LHCN-M2 (cell line): ENCODE data around the gene RAB5IF. TPM values are rescaled to one million over a fixed set of nuclear protein-coding genes. Genes with fewer than 3 reads are reported as not detected.
"Not testable (repeated sequence)": the region's sequence is repeated elsewhere in the genome, so short reads cannot be mapped to it uniquely, and the experiment has no call there.

Source experiments
- DNase-seq: peaks from one replicate; pipeline ENCODE4 v3.0.0-alpha.2; 2012; ENCODE audit warnings: low read depth
- polyA plus RNA-seq: library from polyadenylated mRNA; unstranded; fragments of >200 nt; gene quantifications from one replicate; pipeline ENCODE4 v1.2.1, GENCODE V29; 2012; ENCODE audit warnings: missing spikeins
- total RNA-seq: library from RNA; depleted of rRNA; stranded (reverse); fragments of >200 nt; gene quantifications from 2 replicates; pipeline ENCODE4 v1.2.3, GENCODE V29; 2014; rRNA removed

Gene RAB5IF, protein sequence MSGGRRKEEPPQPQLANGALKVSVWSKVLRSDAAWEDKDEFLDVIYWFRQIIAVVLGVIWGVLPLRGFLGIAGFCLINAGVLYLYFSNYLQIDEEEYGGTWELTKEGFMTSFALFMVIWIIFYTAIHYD
- total RNA-seq = 114 and 120 TPM in 2 replicates
- polyA plus RNA-seq = 120 TPM

DNA sequence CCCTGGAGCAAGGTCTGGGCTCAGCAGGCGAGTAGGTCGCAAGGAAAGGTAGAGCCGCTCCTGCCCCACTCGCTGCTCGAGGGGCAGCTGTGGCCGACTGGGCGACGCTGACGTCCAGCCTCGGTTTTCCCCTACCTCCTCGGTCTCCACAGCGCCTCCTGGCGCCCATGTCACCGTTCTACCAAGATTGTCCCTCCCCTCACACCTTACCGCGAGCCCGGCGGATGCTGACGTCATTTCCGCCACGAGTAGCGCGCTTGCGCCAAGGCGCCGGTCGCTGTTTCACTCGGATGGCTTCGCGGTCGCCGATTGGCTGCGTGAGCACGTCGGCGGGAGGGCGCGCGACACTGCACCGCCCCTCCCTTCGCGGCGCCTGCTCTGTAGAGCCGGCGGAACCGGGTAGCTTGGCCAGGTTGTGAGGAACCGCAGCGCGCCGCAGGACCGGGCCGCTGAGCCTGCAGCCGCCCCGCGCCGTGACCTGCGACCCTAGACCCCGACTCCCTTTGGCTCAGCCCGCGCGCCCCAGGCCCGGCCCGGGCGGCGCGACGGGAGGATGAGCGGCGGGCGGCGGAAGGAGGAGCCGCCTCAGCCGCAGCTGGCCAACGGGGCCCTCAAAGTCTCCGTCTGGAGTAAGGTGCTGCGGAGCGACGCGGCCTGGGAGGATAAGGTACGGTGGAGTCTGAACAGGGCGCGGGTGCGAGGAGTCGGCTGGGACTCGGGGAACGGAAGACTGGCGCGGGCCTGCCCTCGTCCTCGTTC is at the start of gene RAB5IF:
Gene RAB5IF (plus strand): TSS at position 381 of the 759 bp plus-strand sequence. CDS start 173 bp downstream, at position 554.
- DNase-seq = peak; percentile 97

DNA sequence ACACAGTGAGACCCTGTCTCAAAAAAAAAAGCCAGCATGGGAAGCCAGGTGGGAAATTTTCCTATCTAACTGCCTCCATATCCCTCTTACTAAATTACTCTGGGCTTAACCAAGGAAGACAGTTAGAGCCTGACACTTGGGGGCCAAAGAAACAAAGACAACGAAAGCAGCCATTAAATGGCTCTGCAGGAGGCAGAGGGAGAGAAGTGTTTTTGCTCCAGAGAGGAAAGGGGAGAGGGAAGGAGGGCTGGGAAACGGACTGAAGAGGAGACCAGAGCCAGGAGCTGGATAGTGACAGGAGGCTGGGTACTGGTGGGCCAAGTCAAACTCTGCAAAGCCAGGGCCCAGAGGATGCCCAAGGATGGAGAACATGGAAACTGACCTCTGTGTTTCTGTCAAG is 42.9 kb upstream of the RAB5IF start:
- no peak for DNase-seq

DNA sequence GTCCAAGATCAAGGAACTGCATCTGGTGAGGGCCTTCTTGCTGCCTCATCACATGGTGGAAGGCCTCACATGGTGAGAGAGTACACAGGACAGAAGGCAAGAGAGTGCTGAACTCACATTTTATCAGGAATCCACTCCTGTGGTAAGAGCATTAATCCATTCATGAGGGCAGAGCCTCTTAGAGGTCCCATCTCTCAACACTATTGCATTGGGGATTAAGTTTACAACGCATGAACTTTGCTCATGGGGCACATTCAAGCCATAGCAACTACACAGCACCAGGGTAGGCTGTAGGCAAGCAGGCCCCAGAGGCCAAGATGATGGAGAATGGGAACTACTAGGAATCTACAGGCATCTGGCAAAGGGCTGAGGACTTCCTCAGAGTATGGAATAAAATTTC is 42.2 kb upstream of the RAB5IF start:
- DNase-seq = no peak

DNA sequence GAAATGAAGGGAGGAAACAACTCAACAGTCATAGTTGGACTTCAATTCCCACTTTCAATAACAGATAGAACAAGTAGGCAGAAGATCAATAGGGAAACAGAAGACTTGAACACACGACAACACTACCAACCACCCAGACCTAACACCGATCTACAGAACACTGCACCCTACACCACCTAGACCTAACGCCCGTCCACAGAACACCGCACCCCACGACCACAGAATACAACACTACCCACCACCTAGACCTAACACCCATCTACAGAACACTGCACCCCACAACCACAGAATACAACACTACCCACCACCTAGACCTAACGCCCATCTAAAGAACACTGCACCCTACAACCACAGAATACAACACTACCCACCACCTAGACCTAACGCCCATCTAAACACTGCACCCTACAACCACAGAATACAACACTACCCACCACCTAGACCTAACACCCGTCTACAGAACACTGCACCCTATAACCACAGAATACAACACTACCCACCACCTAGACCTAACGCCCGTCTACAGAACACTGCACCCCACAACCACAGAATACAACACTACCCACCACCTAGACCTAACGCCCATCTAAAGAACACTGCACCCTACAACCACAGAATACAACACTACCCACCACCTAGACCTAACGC is 41.4 kb upstream of the RAB5IF start:
- DNase-seq = not testable (repeated sequence)

DNA sequence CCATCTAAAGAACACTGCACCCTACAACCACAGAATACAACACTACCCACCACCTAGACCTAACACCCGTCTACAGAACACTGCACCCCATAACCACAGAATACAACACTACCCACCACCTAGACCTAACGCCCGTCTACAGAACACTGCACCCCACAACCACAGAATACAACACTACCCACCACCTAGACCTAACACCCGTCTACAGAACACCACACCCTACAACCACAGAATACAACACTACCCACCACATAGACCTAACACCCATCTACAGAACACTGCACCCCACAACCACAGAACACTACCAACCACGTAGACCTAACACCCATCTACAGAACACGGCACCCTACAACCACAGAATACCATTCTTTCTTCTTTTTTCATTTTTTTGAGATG is 40.9 kb upstream of the RAB5IF start:
- DNase-seq = not testable (repeated sequence)

DNA sequence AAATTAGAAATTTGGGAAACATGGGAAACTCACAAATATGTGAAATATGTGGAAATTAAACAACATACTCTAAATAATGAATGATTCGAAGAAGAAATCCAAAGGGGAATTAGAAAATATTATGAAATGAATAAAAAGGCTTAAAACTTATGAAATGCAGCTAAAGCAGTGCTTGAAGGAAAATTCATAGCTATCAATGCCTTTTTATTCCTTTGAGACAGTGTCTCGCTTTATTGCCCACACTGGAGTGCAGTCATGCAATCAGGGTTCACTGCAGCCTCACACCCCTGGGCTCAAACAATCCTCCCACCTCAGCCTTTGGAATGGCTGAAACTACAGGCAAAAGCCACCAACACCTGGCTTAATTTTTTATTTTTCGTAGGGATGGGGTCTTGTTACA is 40.1 kb upstream of the RAB5IF start:
- DNase-seq = no peak

DNA sequence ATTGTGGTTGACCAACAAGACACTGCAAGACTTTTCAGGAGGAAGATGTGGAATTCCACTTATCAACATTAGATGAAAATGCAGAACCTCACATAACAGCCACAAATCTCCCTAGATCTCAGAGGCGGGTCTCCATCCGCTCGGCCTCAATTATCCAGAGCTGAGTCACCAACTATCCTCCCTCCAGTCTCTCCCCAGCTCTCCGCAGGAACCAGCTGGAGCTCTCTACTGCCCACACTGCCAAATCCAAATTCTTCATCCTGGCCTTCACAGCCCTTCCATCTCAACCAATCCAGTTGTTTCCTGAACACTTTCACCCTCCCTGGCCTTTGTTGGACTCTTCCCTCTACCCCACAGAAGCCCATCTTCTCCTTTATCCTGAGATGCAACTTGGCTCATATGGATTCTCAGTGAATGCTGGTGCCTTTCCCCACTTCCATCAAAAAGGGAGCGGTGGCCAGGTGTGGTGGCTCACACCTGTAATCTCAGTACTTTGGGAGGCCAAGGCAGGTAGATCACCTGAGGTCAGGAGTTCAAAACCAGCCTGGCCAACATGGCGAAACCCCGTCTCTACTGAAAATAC is 35.6 kb upstream of the RAB5IF start:
- peak; percentile 55 for DNase-seq

DNA sequence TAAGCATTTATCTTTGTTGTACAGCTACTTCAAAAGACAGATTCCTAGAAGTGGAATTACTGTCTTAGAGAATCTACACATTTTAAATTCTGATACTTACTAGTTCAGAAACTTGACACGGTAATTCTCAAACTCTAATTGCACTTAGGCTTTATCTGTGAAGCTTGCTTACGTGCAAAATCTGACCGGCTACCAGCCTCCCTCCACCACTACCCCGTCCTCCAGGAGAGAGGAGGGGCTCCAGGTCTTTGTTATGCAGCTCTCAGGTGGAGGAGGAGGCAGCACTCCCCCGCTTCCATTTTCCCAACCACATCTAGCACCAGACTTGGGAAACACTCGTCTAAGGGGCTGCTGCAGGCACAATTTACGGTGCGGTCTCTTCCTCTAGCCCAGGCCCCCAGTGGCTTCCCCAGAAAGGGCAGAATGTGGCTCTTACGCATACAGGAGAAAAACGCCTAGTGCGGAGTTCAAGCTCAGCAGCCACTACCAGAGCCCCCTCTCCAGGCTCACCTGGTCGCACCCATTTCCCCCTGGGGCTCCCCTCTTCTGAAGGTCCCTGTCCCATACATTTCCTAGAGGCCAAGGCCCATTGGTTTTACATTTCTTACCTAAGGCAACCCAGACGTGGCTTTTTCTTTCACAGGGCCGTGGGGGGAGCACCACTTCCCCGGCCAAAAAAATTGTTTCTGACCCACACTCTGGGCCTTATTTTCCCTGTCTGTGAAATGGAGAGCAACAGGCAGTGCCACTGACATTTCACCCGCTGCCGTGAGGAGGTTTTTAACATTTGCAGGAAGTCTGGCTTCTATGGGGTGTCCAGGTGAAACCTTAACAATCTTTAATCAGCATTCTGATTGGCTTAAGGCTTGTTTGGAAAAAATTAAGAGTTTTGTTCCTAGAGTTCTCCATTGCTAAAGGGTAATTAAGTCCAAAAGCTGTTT is 33.7 kb upstream of the RAB5IF start:
- DNase-seq = no peak

DNA sequence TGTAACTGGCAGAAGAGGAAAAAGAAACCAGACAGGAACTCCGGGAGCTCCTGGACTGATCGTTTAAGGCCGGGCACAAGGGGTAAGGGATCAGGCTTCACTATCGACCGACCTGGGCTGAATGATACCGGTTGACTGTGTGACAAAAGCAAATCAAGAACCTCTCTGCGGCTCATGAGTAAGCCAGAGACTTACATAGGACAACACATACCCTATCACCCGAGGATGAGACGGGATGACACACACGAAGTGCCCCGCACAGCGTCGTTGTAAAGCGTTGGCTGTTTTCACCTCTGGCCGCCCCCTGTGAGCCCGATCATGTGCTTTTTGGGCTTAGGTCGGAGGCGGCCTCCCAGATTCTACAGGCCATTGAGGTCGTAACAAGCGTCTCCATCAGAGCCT is 32.9 kb upstream of the RAB5IF start:
- DNase-seq = no peak

DNA sequence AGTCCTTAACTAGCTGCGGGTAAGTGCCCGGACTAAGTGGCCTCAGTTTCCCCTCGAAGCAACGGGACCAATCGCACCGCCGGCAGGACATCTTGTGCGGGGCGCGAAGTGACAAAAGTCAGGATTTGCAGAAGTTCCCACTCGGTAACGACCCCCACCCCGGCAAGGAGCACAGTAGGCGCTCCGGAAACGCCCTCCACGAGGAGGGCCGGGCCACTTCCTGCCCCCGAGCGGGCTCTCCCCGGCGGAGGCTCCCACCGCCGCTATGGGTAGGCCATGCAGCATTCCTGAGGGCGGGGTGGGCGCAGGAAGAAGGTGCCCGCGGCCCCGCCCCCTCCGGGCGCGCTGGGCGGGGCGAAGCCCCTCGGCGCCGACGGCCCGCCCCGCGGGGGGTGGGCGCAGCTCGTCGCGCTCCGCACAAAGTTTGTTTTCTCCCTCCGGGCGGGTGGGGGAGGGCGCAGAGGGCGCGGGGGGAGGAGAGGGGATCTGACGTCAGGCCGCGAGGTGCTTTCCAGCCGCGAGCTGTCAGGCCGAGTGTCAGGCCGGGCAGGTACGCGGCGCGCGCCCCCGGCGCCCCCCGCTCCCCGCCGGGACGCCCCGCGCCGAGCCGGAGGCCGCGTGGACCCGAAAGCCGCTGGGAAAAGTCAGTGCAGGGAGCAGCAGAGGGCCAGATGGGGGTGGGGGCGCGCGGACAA is 32.3 kb upstream of the RAB5IF start, which contains the start of gene TGIF2:
Gene TGIF2 (plus strand): TSS at position 495 of the 695 bp plus-strand sequence. CDS start 5,178 bp downstream, outside the sequence.
- peak; percentile 67 for DNase-seq

DNA sequence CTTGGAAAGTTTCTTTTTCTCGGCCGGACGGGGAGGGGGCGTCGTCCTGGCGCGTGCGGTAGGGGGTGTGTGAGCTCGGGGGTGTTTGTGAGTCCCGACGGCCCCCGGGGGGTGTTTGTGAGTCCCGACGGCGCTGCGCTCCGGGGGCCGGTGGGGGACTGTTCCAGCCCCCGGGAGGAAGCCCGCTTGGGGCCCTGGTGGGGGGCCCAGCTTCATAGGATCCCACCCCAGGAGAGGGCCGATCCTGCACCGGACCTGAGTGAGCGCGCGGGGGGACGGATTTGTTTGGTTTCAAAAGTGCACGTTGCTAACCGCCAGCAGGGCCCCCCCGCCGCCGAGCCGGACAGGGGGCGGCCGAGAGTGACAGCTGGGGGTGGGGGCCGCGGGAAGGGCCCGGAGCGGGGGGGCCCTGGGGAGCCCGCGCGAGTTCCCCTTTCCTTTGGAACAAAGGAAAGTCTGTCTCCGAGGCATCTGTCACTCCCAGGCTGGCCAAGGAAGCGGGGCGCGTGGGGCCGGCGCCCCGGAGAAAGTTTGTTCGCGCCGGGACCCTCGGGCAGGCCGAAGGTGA is 31.7 kb upstream of the RAB5IF start:
- no peak for DNase-seq

DNA sequence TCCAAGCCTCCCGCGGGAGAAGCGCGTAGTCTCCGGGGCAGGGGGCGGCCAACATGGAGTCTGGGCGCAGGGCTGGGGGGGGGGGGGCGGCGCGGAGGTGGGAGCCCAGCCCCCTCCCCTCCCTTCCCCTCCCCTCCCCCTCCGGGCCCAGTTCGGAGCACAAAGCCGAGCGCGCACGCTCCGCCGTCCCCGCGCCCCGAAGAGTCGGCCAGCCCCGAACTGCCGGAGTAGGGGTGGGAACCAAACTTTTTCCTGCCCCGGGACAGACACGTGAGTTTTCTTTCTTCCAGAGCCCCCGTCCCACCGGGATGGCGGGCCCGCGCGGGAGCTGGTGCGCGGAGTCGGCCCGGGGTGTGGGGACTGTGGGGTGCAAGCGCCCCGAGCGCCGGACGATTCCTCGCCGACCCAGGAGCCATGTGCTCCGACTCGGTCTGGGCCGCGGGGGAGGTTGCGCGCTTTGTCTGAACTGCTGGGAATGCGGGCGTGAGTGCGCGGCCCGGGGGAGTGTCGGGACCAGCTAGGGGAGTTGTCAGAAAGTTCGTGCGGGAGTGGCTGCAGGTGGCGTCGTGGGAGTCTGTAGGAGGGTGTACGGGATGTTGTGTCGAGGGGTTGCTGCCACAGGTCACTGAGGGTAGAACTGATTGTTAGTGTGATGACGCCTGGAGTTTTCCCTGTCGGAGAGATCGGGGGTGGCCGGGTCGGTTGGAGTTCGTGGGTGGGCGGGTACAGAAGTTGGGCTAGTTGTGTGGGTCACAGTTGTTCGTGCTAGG is 31.0 kb upstream of the RAB5IF start:
- peak; percentile 29 for DNase-seq

DNA sequence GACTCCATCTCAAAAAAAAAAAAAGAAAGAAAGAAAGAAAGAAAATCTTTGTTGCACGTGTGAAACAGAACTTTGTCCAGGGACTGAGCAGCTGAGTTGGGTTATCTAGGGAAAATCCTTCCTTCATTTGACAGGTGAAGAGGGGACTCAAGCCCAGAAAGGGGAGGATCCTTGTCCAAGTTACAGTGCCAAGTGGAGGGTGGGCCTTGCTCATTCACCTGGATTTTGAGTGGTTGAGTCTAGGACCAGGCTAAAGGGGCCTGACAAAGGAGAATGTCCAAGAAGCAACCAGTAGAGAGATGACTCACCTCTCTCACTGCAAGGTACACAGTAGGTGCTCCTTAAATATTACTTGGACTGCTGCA is 29.5 kb upstream of the RAB5IF start:
- no peak for DNase-seq

DNA sequence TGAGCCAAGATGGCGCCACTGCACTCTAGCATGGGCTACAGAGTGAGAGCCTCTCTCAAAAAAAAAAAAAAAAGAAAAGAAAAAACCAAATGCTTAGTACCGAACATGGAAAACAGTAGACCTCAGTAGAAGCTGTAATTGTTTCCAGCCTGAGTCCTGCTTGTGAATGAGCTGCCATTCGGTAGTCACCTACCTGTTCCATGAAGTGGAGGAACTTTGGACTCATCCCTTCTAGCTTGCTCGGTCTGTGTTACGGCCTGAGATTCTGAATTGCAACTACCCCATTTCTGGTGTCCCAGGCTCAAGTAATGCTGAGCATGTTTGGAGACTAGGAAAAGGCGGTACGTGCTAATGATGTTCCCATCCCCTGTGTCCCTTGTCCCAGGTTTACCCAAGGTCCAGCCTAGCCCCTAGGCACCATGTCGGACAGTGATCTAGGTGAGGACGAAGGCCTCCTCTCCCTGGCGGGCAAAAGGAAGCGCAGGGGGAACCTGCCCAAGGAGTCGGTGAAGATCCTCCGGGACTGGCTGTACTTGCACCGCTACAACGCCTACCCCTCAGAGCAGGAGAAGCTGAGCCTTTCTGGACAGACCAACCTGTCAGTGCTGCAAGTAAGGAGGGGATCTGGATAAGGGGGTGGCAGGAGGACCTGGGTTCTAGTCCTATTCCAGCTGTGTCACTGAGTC is 27.1 kb upstream of the RAB5IF start:
- DNase-seq = no peak

DNA sequence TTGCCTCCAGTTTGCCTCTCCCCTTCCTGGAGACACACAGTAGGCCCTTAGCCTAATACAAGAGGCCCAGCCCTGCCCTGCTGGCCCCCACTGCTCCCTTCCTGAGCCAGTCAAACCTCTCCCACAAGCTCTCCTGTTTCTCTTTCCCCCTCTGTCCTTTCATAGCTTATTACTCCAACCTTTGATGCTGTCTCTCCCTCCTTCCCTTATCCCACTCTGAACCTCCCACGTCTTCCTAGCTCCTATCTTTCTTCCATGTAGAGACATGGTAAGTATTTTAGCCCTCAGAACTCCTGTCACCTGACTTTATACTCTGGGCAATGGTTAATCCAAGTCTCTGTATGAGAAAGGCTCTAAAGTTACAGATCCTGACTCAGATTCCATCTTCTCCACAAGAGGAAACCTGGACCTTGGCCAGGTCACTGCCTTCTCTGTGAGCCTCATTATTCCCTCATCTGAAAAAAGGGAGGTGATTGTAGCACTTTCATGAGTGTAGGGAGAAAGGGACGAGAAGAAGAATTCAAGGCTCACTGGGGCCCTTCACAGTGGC is 25.5 kb upstream of the RAB5IF start:
- DNase-seq = peak; percentile 45

DNA sequence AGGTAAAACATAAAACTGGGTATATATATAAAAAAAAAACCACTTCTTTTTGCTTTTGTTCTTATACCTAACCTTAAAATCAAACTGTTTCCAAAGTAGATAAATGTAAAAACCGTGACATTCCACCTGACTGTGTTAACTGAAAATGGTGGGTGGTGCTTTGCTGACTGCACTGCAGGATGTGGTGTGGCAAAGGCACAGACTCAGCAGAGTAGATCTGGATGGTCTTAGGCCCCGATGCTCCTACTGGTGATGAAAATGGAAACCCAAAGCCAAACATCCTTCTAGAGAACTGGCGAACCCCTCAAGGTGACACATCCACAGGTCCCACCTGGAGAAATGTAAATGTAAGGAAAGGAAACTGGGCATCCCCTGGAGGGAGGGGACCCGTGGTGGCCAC is 23.3 kb upstream of the RAB5IF start:
- DNase-seq = no peak

DNA sequence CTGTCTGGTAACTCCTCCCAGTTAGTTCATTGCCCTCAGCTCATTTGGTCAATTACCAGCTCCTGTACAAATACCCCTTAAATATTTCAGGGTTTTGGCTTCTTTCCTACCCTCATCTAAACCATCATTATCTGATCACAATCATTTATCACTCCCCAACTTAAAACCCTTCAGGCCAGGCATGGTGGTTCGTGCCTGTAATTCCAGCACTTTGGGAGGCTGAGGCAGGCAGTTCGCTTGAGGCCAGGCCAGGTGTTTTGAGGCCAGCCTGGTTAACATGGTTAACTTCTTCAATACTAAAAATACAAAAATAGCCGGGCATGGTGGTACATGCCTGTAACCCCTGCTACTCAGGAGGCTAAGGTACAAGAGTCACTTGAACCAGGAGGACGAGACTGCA is 22.8 kb upstream of the RAB5IF start:
- no peak for DNase-seq

DNA sequence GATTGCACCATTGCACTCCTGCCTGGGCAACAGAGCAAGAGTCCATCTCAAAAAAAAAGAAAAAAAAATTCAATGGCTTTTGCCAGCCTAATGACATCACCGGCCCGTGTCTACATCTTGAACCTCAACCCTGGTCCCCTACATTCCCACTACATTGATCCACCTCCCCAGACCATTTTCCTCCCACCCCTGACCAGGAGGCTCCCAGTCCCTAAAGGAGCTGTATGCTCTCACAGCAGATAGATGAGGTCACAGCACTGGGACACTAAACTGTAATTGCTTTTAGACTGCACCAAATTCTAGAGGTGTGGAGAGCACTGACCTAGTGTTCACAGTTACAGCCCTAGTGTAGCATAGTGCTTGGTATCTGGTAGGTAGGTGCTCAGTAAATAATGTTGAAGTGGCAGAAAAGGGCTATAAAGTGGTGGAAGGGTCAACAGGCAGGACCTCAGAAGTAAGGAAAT is 21.5 kb upstream of the RAB5IF start:
- no peak for DNase-seq
